HG03521 (cell line): ENCODE measurements around the gene ZNF763.
A peak's percentile ranks its signal among the peaks of the same experiment; 100 is the strongest.
"Not testable (repeated sequence)": the region's sequence is repeated elsewhere in the genome, so short reads cannot be mapped to it uniquely, and the experiment has no call there.

Experiments
- ATAC-seq: cut with Tn5 transposase; IDR thresholded peaks from one replicate; pipeline ENCODE4 v1.9.1; 2021; ENCODE audit warnings: mild to moderate bottlenecking, moderate library complexity; ENCODE audit not compliant: unreplicated experiment

ZNF763 gene

GRCh38 chr19:11964858-11965645, at the start of gene ZNF763:
Gene ZNF763, plus strand, starts transcription at chr19:11965040. Its CDS starts 169 bp downstream, at chr19:11965209.
- ATAC-seq, result peak; percentile 89

GRCh38 chr19:11921852-11922495, 42.9 kb upstream of the ZNF763 start:
- no peak for ATAC-seq

- peak; percentile 82 for ATAC-seq
Observed at GRCh38 chr19:11924886-11925650, 39.8 kb upstream of the ZNF763 start, which contains the start of gene ZNF700. Gene ZNF700, plus strand, starts transcription at chr19:11925107. Its CDS starts 104 bp downstream, at chr19:11925211.

- ATAC-seq, result not testable (repeated sequence)
Observed at GRCh38 chr19:11925651-11926187, 39.1 kb upstream of the ZNF763 start.

GRCh38 chr19:11927227-11927626, 37.6 kb upstream of the ZNF763 start:
- ATAC-seq, result no peak

- ATAC-seq, result no peak
Observed at GRCh38 chr19:11931051-11931450, 33.8 kb upstream of the ZNF763 start.

GRCh38 chr19:11931513-11931912, 33.3 kb upstream of the ZNF763 start:
- ATAC-seq, result no peak

GRCh38 chr19:11935829-11936228, 29.0 kb upstream of the ZNF763 start:
- not testable (repeated sequence) for ATAC-seq

- ATAC-seq, result not testable (repeated sequence)
Observed at GRCh38 chr19:11938383-11938782, 26.5 kb upstream of the ZNF763 start.

- not testable (repeated sequence) for ATAC-seq
Observed at GRCh38 chr19:11941361-11941887, 23.4 kb upstream of the ZNF763 start.

GRCh38 chr19:11942008-11942842, 22.6 kb upstream of the ZNF763 start:
- no peak for ATAC-seq

GRCh38 chr19:11942843-11943108, 22.1 kb upstream of the ZNF763 start:
- no peak for ATAC-seq

- ATAC-seq, result no peak
Observed at GRCh38 chr19:11944656-11945055, 20.2 kb upstream of the ZNF763 start.

GRCh38 chr19:11948646-11949045, 16.2 kb upstream of the ZNF763 start:
- ATAC-seq, result no peak

GRCh38 chr19:11949201-11949600, 15.6 kb upstream of the ZNF763 start:
- ATAC-seq, result no peak

- not testable (repeated sequence) for ATAC-seq
Observed at GRCh38 chr19:11949614-11950080, 15.2 kb upstream of the ZNF763 start.

- no peak for ATAC-seq
Observed at GRCh38 chr19:11950312-11950711, 14.5 kb upstream of the ZNF763 start.

- ATAC-seq, result no peak
Observed at GRCh38 chr19:11963566-11964355, 1.1 kb upstream of the ZNF763 start.

- no peak for ATAC-seq
Observed at GRCh38 chr19:11964496-11964857, 363 bp upstream of the ZNF763 start.
